H9 (cell line): ENCODE measurements around the gene PXDC1. TPM values are rescaled to one million over a fixed set of nuclear protein-coding genes. Genes with fewer than 3 reads are reported as not detected.

ENCODE experiments used
- DNase-seq: peaks from one replicate; pipeline ENCODE4 v3.0.0-alpha.2; 2017
- H2AFZ ChIP-seq: one replicate; pipeline ENCODE4 v1.6.1; 2013; ENCODE audit warnings: mild to moderate bottlenecking, low read length, control low read depth, moderate library complexity
- H2AK5ac ChIP-seq: 2 replicates; pipeline ENCODE4 v1.6.1; 2013; ENCODE audit warnings: low read length, control low read depth, mixed read lengths; ENCODE audit not compliant: insufficient read length
- H2BK120ac ChIP-seq: one replicate; pipeline ENCODE4 v1.6.1; 2013; ENCODE audit warnings: low read depth, mild to moderate bottlenecking, low read length, control low read depth, inconsistent platforms; ENCODE audit not compliant: poor library complexity, severe bottlenecking
- H2BK12ac ChIP-seq: 2 replicates; pipeline ENCODE4 v1.6.1; 2013; ENCODE audit warnings: low read length, control low read depth, mixed read lengths, low read depth; ENCODE audit not compliant: insufficient read length
- H2BK15ac ChIP-seq: 2 replicates; pipeline ENCODE4 v1.6.1; 2013; ENCODE audit warnings: low read depth, low read length, control low read depth
- H2BK20ac ChIP-seq: one replicate; pipeline ENCODE4 v1.6.1; 2013; ENCODE audit warnings: low read depth, mild to moderate bottlenecking, low read length, control low read depth, inconsistent platforms; ENCODE audit not compliant: poor library complexity, severe bottlenecking
- H2BK5ac ChIP-seq: 2 replicates; pipeline ENCODE4 v1.6.1; 2013; ENCODE audit warnings: low read length, control low read depth, mixed read lengths; ENCODE audit not compliant: insufficient read length
- H3K14ac ChIP-seq: 2 replicates; pipeline ENCODE4 v1.6.1; 2013; ENCODE audit warnings: low read length, control low read depth; ENCODE audit not compliant: insufficient read depth
- H3K18ac ChIP-seq: 2 replicates; pipeline ENCODE4 v1.6.1; 2013; ENCODE audit warnings: low read depth, mild to moderate bottlenecking, mixed read lengths, low read length, control low read depth; ENCODE audit not compliant: insufficient read length
- H3K23ac ChIP-seq: 2 replicates; pipeline ENCODE4 v1.6.1; 2013; ENCODE audit warnings: low read length, control low read depth, mixed read lengths, low read depth; ENCODE audit not compliant: insufficient read length
- H3K23me2 ChIP-seq: 2 replicates; pipeline ENCODE4 v1.6.1; 2013; ENCODE audit warnings: low read depth, mild to moderate bottlenecking, mixed read lengths, low read length, control low read depth; ENCODE audit not compliant: insufficient read length, poor library complexity, severe bottlenecking
- H3K27ac ChIP-seq: 2 replicates; pipeline ENCODE4 v1.5.1; 2013; ENCODE audit warnings: low read length, control low read depth, mixed read lengths, low read depth; ENCODE audit not compliant: insufficient read length
- H3K27me3 ChIP-seq: 2 replicates; pipeline ENCODE4 v1.6.1; 2013; ENCODE audit warnings: low read length, control low read depth, inconsistent platforms; ENCODE audit not compliant: insufficient read depth
- H3K4ac ChIP-seq: 2 replicates; pipeline ENCODE4 v1.6.1; 2013; ENCODE audit warnings: low read depth, mild to moderate bottlenecking, control low read depth, inconsistent platforms, low read length, moderate library complexity
- H3K4me1 ChIP-seq: 2 replicates; pipeline ENCODE4 v1.6.1; 2013; ENCODE audit warnings: low read length, control low read depth, inconsistent platforms; ENCODE audit not compliant: insufficient read depth
- H3K4me2 ChIP-seq: 2 replicates; pipeline ENCODE4 v1.6.1; 2013; ENCODE audit warnings: low read length, control low read depth, mixed read lengths; ENCODE audit not compliant: insufficient read length, insufficient read depth
- H3K56ac ChIP-seq: 2 replicates; pipeline ENCODE4 v1.6.1; 2013; ENCODE audit warnings: low read depth, mild to moderate bottlenecking, mixed read lengths, low read length, control low read depth; ENCODE audit not compliant: insufficient read length
- H3K79me1 ChIP-seq: 2 replicates; pipeline ENCODE4 v1.6.1; 2013; ENCODE audit warnings: low read depth, mild to moderate bottlenecking, moderate library complexity, low read length, control low read depth, inconsistent platforms; ENCODE audit not compliant: insufficient read depth, poor library complexity, severe bottlenecking
- H3K79me2 ChIP-seq: 2 replicates; pipeline ENCODE4 v1.6.1; 2013; ENCODE audit warnings: low read length, control low read depth, inconsistent platforms; ENCODE audit not compliant: insufficient read depth
- H3K9ac ChIP-seq: 2 replicates; pipeline ENCODE4 v1.6.1; 2013; ENCODE audit warnings: low read length, control low read depth, mixed read lengths; ENCODE audit not compliant: insufficient read length; ENCODE audit errors: extremely low read depth
- H3K9me3 ChIP-seq: one replicate; pipeline ENCODE4 v1.6.1; 2013; ENCODE audit warnings: low read depth, low read length, inconsistent platforms; ENCODE audit not compliant: control insufficient read depth
- H3T11ph ChIP-seq: one replicate; pipeline ENCODE4 v1.6.1; 2013; ENCODE audit warnings: mild to moderate bottlenecking, low read length, control low read depth, inconsistent platforms
- H4K20me1 ChIP-seq: one replicate; pipeline ENCODE4 v1.6.1; 2013; ENCODE audit not compliant: control insufficient read depth, insufficient read length, insufficient read depth
- H4K5ac ChIP-seq: 2 replicates; pipeline ENCODE4 v1.6.1; 2013; ENCODE audit warnings: low read depth, mild to moderate bottlenecking, mixed read lengths, low read length, control low read depth; ENCODE audit not compliant: insufficient read length
- H4K8ac ChIP-seq: replicated peaks from 2 replicates; pipeline ENCODE4 v1.6.1; 2013; ENCODE audit warnings: low read length, control low read depth, mixed read lengths, low read depth; ENCODE audit not compliant: insufficient read length
- H4K91ac ChIP-seq: 2 replicates; pipeline ENCODE4 v1.6.1; 2013; ENCODE audit warnings: low read depth, mild to moderate bottlenecking, moderate library complexity, mixed read lengths, low read length, control low read depth; ENCODE audit not compliant: insufficient read length
- H3K27ac Mint-ChIP-seq, 3 experiments: 2 replicates in 2 of 3; 3 replicates in 1 of 3; pipeline ENCODE4 v1.8.0; 2020 to 2021; ENCODE audit warnings: mixed read lengths in 3 of 3, mild to moderate bottlenecking in 1 of 3, moderate library complexity in 1 of 3
- H3K27me3 Mint-ChIP-seq: 2 replicates; pipeline ENCODE4 v1.8.0; 2021; ENCODE audit warnings: low read depth, mild to moderate bottlenecking, moderate library complexity, mixed read lengths
- H3K36me3 Mint-ChIP-seq, 3 experiments: 2 replicates in 2 of 3; 3 replicates in 1 of 3; pipeline ENCODE4 v1.8.0; 2020 to 2021; ENCODE audit warnings: low read depth in 3 of 3, mixed read lengths in 3 of 3; ENCODE audit not compliant: insufficient read depth in 1 of 3
- H3K4me1 Mint-ChIP-seq, 2 experiments: 2 replicates each; pipeline ENCODE4 v1.8.0; 2020; ENCODE audit warnings: mixed read lengths in 2 of 2
- H3K4me3 Mint-ChIP-seq, 2 experiments: 2 replicates in 1 of 2; 3 replicates in 1 of 2; pipeline ENCODE4 v1.8.0; 2020 to 2021; ENCODE audit warnings: mild to moderate bottlenecking in 2 of 2, mixed read lengths in 2 of 2, moderate library complexity in 1 of 2
- H3K9me3 Mint-ChIP-seq, 2 experiments: 2 replicates in 1 of 2; 3 replicates in 1 of 2; pipeline ENCODE4 v1.8.0; 2020; ENCODE audit warnings: mild to moderate bottlenecking in 2 of 2, mixed read lengths in 2 of 2, moderate library complexity in 1 of 2
- WGBS: extraction: QIAGEN DNeasy Blood & Tissue Kit; methylation state at CpG from one replicate; pipeline ENCODE4 v1.1.7; 2013; ENCODE audit warnings: missing lambda C conversion rate, low lambda C conversion rate, mixed read lengths; ENCODE audit not compliant: insufficient read length; ENCODE audit errors: extremely low coverage; 5-methylcytosine and 5-hydroxymethylcytosine counted together
- long read RNA-seq: library from polyadenylated mRNA; unstranded; transcript quantifications from one replicate; pipeline ENCODE4 v2.0.0, GENCODE V29; 2020
- total RNA-seq: library from RNA; stranded (reverse); gene quantifications from 2 replicates; pipeline ENCODE4 v1.2.1, GENCODE V29; 2021
- TF ChIP-seq, protein P1 (sequence below): fragments of 200-600 bp; sonication (generic); conservative IDR thresholded peaks from 3 replicates; pipeline ENCODE4 v1.8.0; 2021; ENCODE audit warnings: antibody characterized with exemption, mild to moderate bottlenecking

PXDC1 gene, protein sequence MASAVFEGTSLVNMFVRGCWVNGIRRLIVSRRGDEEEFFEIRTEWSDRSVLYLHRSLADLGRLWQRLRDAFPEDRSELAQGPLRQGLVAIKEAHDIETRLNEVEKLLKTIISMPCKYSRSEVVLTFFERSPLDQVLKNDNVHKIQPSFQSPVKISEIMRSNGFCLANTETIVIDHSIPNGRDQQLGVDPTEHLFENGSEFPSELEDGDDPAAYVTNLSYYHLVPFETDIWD
- total RNA-seq: 3.0 and 3.1 TPM in 2 replicates
- long read RNA-seq, partial matches to known transcripts: 0 of 1 reads
- long read RNA-seq, other reads (novel, unspliced or antisense): 1 of 1 reads

- Mint-ChIP-seq H3K27me3 (peaks cover 72% of the 10 kb centered on the region), H3K9me3 (no peaks in the 10 kb centered on the region), H3K27ac (no peak within 1 kb of the TSS), H3K36me3 (no peaks in the 10 kb centered on the region; a peak in 1 of 7 replicates), H3K4me1 (peaks cover 35 to 48% of the 10 kb centered on the region in 2 experiments), H3K4me3 (peak within 1 kb of the TSS; percentile 53 to 74)
- Histone ChIP-seq H2BK15ac (no peak within 1 kb of the TSS), H4K20me1 (no peaks in the 10 kb centered on the region), H3K9me3 (no peaks in the 10 kb centered on the region), H3K56ac (no peak within 1 kb of the TSS), H3K4me1 (0 out of 2 replicates have a peak, but pooled peaks cover 2% of the 10 kb centered on the region), H4K91ac (no peak within 1 kb of the TSS), H3K23me2 (peaks cover 6% of the 10 kb centered on the region), H3K4ac (no peak within 1 kb of the TSS), H2BK120ac (no peak within 1 kb of the TSS), H3K79me2 (no peaks in the 10 kb centered on the region), H2BK20ac (no peak within 1 kb of the TSS), H4K5ac (no peak within 1 kb of the TSS), H3K79me1 (no peaks in the 10 kb centered on the region), H2BK12ac (no peak within 1 kb of the TSS), H4K8ac (no peak within 1 kb of the TSS), H3K14ac (peak within 1 kb of the TSS; percentile 78; the same call in 1 of the 2 replicates), H3T11ph (no peak within 1 kb of the TSS), H3K18ac (no peak within 1 kb of the TSS), H2BK5ac (no peak within 1 kb of the TSS), H2AFZ (no peak within 1 kb of the TSS), H3K4me2 (peak within 1 kb of the TSS; percentile 41), H3K23ac (no peak within 1 kb of the TSS), H3K9ac (no peak within 1 kb of the TSS), H2AK5ac (no peak within 1 kb of the TSS), H3K27ac (no peak within 1 kb of the TSS), H3K27me3 (peaks cover 13% of the 10 kb centered on the region; the same call in 1 of the 2 replicates)
- peak; percentile 48 for DNase-seq
- no CpG with 5 or more reads among the region's 88 CpGs for WGBS
- TF ChIP-seq, protein P1, sequence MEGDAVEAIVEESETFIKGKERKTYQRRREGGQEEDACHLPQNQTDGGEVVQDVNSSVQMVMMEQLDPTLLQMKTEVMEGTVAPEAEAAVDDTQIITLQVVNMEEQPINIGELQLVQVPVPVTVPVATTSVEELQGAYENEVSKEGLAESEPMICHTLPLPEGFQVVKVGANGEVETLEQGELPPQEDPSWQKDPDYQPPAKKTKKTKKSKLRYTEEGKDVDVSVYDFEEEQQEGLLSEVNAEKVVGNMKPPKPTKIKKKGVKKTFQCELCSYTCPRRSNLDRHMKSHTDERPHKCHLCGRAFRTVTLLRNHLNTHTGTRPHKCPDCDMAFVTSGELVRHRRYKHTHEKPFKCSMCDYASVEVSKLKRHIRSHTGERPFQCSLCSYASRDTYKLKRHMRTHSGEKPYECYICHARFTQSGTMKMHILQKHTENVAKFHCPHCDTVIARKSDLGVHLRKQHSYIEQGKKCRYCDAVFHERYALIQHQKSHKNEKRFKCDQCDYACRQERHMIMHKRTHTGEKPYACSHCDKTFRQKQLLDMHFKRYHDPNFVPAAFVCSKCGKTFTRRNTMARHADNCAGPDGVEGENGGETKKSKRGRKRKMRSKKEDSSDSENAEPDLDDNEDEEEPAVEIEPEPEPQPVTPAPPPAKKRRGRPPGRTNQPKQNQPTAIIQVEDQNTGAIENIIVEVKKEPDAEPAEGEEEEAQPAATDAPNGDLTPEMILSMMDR: no peak
Measured at GRCh38 chr6:3751077-3751729, at the start of gene PXDC1. Gene PXDC1 (minus strand): TSS chr6:3751713. CDS start chr6:3751531, 182 bp downstream.
